AG10803 (cell line): ENCODE measurements around the gene PAX7.

Source experiments
- DNase-seq: peaks from one replicate; pipeline ENCODE4 v3.0.0; 2010; ENCODE audit warnings: low read depth
- H3K4me3 ChIP-seq: 2 replicates; pipeline ENCODE4 v1.5.1; 2011; ENCODE audit warnings: mild to moderate bottlenecking, low read length, control low read depth
- TF ChIP-seq, protein P1 (sequence below): conservative IDR thresholded peaks from 2 replicates; pipeline ENCODE4 v1.5.1; 2011; ENCODE audit warnings: mild to moderate bottlenecking, low read length, control low read depth, inconsistent platforms

The PAX7 gene

DNA sequence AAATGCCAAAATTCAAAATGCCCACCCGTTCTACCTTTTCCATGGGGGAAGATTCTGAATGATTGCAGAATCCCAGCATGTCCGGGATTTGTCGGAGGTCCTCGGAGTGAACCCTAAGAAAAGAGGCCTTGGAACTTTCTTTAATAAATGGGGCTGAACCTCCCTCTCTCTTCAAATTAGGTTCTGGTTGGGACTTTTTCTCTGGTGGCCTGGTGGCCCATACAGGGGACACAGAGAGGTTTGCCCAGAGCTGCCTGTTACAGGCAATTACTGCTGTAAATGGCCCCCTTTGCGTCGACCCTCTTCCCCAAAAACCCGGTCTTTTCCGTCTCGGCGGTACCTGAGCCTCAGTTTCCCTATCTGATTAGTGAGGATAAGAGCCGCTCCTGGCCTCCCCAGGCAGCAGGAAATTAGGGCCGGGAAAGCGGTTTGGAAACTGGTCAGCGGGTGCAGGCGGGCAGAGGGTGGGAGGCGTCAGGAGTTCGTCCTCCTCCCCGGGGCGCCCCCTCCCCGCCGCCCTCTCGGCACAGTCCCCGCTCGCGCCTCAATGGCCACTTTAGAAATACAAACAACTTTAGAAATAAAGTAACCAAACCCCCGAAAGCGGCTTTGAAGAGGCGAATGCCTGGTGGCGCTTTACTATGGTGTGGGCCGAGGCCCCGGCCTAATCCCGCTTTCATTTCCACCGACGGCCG lies 15.6 kb downstream of the PAX7 start:
- no peak for DNase-seq
- H3K4me3 ChIP-seq, result no peak overlapping the region
- TF ChIP-seq, protein P1, sequence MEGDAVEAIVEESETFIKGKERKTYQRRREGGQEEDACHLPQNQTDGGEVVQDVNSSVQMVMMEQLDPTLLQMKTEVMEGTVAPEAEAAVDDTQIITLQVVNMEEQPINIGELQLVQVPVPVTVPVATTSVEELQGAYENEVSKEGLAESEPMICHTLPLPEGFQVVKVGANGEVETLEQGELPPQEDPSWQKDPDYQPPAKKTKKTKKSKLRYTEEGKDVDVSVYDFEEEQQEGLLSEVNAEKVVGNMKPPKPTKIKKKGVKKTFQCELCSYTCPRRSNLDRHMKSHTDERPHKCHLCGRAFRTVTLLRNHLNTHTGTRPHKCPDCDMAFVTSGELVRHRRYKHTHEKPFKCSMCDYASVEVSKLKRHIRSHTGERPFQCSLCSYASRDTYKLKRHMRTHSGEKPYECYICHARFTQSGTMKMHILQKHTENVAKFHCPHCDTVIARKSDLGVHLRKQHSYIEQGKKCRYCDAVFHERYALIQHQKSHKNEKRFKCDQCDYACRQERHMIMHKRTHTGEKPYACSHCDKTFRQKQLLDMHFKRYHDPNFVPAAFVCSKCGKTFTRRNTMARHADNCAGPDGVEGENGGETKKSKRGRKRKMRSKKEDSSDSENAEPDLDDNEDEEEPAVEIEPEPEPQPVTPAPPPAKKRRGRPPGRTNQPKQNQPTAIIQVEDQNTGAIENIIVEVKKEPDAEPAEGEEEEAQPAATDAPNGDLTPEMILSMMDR, result no peak

DNA sequence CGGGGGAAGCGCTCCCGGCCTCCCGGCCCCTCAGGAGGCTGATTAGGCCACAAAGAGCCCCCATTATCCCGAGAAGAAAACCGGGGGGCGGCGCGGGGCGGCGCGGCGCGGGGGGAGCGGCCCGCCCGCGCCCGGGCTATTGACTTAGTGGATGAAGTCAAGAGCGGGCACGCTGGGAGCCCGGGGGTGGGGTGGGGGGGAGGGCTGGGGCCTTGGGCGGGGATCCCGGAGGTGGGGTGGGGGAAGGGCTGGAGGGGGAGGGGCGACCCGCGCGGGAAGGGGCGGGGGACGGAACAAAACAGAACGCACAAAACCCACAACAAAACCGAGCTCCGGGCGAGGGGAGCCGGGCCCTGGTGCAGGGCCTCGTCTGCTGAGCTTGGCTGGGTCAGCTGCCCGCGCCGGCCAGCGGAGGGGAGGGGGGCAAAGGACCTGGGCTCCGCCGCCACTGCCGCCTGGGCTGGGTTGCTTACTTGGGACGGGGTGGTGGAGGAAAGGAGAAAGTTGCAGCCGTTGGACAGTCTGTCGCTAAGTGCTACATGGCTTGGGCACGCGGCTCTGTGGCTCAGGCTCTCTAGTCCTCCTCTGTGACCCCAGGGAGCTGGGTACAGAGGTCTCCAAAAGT lies 16.3 kb downstream of the PAX7 start:
- TF ChIP-seq, protein P1, result no peak
- no peak overlapping the region for H3K4me3 ChIP-seq
- DNase-seq, result no peak

DNA sequence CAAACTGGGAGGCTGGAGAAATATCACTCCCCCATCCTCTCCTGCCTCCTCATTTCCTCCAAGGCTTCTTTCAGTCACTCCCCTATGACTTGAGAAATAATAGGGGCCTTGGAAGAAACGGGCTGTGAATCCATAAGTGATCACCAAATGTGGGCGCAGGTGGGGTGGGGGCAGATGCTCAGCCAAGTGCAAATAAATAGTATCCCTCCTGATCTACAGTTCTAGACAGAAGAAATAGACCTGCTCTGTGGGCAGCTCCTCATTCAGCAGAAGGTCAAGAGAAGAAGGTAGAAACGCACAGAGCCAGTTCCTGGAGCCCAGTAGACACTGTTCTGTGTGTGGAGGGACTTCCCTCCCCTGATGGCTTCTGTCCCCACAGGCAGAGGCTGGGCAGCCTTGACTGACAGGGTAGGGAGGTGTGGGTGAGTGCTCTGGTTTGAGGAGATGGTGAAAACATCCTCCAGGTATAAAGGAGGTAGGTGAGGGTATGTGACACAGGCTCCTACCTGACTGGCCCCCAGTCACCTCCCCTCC lies 17.1 kb downstream of the PAX7 start:
- TF ChIP-seq, protein P1, result no peak
- no peak overlapping the region for H3K4me3 ChIP-seq
- DNase-seq, result no peak

DNA sequence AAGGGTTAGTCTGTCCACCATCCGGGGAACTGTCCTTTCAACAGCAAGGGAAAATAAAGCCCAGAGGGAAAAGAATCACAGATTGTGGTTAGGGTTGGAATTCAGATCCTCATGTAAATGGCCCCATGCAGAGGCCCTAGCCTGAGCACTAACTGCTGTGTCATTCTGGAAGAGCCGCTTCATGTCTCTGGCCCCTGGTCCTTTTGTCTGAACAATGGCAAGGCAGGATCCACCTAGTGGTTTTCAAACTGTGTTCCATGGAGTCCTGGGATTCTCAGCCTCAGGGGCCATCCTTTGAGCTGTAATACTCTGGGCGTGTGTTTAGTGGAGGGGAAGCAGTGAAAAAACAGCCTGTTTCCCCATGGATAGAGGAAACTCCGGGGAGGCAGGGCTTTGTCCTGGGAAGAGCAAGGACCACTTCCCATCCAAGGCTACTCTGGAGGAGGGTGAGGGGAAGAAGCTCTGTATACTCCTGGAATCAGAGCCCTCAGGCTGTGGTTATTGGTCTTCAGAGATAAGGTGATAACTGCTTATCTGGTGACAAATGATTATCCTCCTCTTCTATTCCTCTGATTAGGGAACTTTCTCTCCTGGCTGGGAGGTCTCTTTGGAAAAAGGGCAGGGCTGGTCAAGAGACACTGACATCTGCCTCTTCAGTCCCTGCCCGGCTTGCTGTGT lies 19.2 kb downstream of the PAX7 start:
- TF ChIP-seq, protein P1, result no peak
- DNase-seq, result peak; percentile 3
- H3K4me3 ChIP-seq, result no peak overlapping the region

DNA sequence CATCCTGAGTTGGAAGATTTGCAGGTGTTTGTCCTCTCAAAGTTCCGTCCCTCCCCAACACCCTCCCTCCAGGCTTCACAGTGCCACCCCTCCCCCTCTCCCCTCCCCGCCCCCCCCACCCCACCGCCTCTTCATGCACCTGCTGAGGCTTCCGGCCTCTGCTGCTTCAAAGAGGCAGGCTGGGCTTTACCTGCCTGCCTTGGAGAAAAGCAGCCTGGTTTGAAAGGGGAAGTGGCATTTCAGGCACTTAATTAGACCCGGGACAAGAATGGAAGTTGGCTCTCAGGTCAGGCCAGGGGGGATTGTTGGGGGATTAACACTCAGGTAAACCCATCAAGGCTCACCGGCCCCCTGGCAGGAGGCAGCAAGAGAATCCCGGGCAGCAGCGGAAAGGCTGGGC lies 21.1 kb downstream of the PAX7 start:
- H3K4me3 ChIP-seq, result no peak overlapping the region
- TF ChIP-seq, protein P1, result no peak
- no peak for DNase-seq

DNA sequence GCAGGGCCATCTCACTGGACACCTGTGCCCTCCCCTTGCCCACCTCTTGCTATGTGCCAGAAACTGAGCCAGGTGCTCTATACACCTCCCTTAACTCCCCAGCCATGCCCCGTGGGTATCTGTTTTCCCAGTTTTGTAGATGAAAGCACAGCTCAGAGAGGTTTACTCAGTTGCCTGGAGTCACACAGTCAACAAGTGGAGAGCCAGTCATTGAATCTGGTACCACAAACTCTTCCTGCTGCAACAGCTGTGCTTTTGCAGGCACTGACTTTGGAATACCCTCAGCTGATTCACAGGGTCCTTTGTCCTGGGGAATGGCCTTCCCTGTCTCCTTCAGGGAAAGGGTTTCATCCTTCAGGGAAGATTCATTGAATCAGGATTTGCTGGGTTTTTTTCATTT lies 22.1 kb downstream of the PAX7 start:
- TF ChIP-seq, protein P1, result no peak
- DNase-seq, result no peak
- H3K4me3 ChIP-seq, result no peak overlapping the region
